Measurements from ENCODE around the gene SNRK.
A peak's percentile ranks its signal among the peaks of the same experiment; 100 is the strongest.

The SNRK gene

DNA sequence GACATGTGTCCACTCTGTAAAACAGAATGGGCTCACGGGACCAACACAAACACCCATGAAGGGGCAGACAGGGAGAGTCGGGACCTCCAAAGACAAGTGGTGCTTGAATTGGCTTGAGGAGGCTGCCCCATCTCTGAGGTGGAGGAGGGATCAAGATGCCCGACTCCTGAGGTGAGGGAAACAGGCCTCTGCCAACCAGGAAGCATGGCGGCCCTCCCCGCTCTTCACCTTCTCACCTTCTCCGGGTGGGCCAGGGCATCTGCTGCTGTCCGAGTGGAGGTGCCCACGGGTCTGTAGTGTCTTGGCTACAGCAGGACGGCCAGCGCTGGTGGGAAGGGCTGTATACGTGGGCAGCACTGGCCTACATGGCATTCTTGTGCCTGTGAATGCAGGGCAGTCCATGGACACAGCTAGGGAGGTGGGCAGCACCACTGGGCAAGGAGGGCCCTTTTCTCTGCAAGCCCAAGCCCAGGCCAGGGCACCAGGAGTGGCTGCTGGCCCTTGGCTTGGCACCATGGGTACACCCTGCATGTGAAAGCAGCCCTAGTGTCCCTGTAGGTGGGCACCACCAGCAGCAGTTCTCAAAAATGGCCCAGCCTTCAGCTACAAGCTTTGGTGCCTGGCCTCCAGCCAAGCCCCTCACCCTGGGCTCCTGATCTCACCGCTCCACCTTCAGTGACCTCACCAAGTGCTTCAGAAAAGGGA, 79.4 kb downstream of the SNRK start:
- Histone ChIP-seq H3K4me1 (ENCODE audit: control insufficient read depth in 1 of 2, insufficient read depth in 1 of 2, low read depth in 1 of 2, low read length in 1 of 2) (peaks cover 17 to 18% of the 10 kb centered on the region in 2 experiments), H3K27ac (peak overlapping the region; percentile 8), H3K27me3 (no peaks in the 10 kb centered on the region), H3K36me3 (peaks cover 31% of the 10 kb centered on the region), H3K9me3 (no peaks in the 10 kb centered on the region), H3K4me3 (ENCODE audit: low read depth in 1 of 2, low read length in 1 of 2) (no peak overlapping the region)
- TF ChIP-seq, protein P1, sequence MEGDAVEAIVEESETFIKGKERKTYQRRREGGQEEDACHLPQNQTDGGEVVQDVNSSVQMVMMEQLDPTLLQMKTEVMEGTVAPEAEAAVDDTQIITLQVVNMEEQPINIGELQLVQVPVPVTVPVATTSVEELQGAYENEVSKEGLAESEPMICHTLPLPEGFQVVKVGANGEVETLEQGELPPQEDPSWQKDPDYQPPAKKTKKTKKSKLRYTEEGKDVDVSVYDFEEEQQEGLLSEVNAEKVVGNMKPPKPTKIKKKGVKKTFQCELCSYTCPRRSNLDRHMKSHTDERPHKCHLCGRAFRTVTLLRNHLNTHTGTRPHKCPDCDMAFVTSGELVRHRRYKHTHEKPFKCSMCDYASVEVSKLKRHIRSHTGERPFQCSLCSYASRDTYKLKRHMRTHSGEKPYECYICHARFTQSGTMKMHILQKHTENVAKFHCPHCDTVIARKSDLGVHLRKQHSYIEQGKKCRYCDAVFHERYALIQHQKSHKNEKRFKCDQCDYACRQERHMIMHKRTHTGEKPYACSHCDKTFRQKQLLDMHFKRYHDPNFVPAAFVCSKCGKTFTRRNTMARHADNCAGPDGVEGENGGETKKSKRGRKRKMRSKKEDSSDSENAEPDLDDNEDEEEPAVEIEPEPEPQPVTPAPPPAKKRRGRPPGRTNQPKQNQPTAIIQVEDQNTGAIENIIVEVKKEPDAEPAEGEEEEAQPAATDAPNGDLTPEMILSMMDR (IDR thresholded peaks at IDR 0.05), result no peak

DNA sequence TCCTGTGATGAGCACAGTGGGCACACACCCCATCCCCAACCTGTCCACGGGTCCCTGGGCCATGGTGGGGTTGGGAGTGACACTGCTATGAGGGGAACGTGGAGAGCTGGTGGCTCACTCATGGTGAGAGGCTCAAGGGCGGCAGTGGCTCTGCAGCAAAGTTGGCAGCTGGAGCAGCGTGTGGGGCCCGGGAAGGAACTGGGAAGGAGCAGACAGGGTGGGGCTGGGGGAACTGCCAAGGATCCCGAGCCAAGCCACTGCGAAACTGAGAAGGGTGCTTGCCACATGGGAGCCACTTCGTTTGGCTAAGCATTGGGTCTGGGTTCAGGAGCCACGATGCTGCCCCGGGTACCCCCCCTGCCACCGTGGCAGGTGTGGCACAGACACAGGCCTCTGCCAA, 80.1 kb downstream of the SNRK start:
- H3K9me3 ChIP-seq, result no peaks in the 10 kb centered on the region
- H3K4me1 ChIP-seq (ENCODE audit: control insufficient read depth in 1 of 2, insufficient read depth in 1 of 2, low read depth in 1 of 2, low read length in 1 of 2), result peaks cover 19 to 22% of the 10 kb centered on the region in 2 experiments
- TF ChIP-seq, protein P1 (IDR thresholded peaks at IDR 0.05), result no peak
- no peak overlapping the region for H3K4me3 ChIP-seq (ENCODE audit: low read depth in 1 of 2, low read length in 1 of 2)
- peak overlapping the region; percentile 8 for H3K27ac ChIP-seq
- peaks cover 31% of the 10 kb centered on the region for H3K36me3 ChIP-seq
- no peaks in the 10 kb centered on the region for H3K27me3 ChIP-seq

DNA sequence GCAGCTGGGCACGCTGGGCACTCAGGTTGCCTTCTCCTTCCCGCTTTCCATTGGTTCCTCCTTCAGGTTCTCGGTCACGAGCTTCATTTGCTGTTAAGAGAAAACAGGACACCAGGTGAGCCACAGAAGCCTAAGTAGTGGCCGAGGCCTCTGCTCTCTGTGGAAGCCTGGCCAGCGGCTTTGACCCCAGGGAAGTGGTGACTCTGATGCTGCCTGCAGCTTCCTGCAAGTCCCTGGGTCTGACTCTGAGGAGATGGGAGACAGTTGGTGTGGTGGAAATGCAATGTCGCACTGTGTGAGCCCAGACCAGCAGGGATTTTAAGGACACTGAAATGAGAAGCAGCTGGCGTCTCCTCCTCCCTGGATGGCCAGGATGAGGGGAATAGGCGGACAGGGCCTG, 80.5 kb downstream of the SNRK start:
- H3K4me1 ChIP-seq (ENCODE audit: control insufficient read depth in 1 of 2, insufficient read depth in 1 of 2, low read depth in 1 of 2, low read length in 1 of 2), result peaks cover 19 to 22% of the 10 kb centered on the region in 2 experiments
- no peaks in the 10 kb centered on the region for H3K27me3 ChIP-seq

DNA sequence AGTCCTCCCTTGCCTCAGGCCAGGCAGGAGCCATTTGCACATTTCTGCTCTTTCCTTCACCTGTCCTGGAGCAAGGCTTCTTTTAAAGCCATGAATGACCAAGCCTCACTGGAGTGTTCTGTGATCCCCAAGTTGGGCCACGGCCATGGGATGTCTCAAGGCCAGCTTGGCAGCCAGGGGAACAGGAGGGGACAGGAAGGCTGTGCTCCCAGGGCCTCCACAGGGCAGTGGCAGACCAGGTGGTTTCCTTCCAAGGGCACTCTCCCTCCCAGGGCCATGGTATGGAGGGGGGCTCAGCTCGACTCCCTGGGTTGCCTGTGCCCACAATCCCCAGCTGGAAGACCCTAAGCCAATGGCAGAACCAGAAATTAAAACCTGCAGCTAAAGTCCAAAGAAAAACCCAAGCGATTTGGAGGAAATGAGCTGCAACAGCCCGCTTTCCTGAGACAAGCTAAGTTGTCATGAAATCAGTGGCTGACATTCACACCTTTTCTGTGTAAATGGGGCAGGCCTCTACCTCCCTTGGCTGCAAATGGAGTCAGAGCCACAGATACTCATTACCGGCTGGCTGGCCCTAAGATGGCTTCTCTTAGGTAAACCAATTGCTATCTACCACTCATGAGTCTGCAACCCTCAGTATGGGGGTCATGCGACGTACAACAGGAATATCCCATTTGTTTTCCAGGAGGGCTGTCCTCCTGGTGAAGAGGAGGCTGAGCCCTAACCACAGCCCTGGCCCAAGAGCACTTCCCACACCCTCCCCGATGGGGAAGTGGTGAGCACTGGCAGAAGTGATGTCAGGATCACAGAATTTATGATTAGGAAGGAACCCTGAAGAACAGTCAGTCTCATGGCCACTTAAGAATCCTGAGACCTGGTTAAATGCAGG, 83.3 kb downstream of the SNRK start:
- peaks cover 19 to 22% of the 10 kb centered on the region in 2 experiments for H3K4me1 ChIP-seq (ENCODE audit: control insufficient read depth in 1 of 2, insufficient read depth in 1 of 2, low read depth in 1 of 2, low read length in 1 of 2)
- no peaks in the 10 kb centered on the region for H3K9me3 ChIP-seq
- H3K4me3 ChIP-seq (ENCODE audit: low read depth in 1 of 2, low read length in 1 of 2), result peak overlapping the region in 1 of 2 experiments; percentile 29
- TF ChIP-seq, protein P1 (IDR thresholded peaks at IDR 0.05), result peak; percentile 44
- H3K36me3 ChIP-seq, result peaks cover 26% of the 10 kb centered on the region
- H3K27ac ChIP-seq, result peak overlapping the region; percentile 93
- H3K27me3 ChIP-seq, result no peaks in the 10 kb centered on the region

More for the DNA sequence above, 80.5 kb downstream of the SNRK start:
- TF ChIP-seq, protein P1 (IDR thresholded peaks at IDR 0.05), result no peak
- Histone ChIP-seq H3K27ac (peak overlapping the region; percentile 3), H3K36me3 (peaks cover 31% of the 10 kb centered on the region), H3K9me3 (no peaks in the 10 kb centered on the region), H3K4me3 (ENCODE audit: low read depth in 1 of 2, low read length in 1 of 2) (no peak overlapping the region)

DNA sequence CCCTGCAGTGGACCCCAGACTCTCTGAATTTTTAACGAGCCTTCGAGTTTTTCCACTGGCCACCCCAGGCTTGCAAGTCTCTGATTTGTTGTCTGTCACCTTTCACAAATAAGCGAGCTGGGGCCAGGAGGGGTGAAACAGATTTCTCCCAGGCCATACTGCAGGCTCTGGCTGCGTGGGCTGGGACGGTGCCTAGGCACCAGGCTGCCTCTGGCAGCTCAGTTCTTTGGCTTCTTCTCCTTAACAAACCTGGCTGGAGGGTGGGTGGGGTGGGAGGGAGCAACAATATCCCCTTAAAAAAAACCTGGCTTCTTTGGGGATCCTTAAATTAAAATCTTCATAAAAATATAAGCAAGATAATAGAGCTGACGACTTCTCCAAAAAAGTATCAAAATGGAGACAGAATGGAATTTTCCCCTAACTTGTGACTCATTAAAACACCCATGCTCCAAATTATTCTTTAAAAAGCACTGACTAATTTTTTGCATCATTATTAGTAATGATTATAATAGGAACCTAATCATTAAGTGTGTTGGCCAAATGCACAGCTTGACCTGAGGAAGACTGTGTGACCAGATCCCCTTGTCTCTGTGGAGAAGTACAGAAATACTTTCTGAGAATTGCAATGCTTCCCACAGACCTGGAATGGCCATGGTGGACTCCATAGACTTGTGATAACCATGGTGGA, 84.1 kb downstream of the SNRK start:
- TF ChIP-seq, protein P1 (IDR thresholded peaks at IDR 0.05), result no peak
- H3K27me3 ChIP-seq, result no peaks in the 10 kb centered on the region
- H3K36me3 ChIP-seq, result peaks cover 18% of the 10 kb centered on the region
- H3K27ac ChIP-seq, result peak overlapping the region; percentile 93
- H3K4me1 ChIP-seq (ENCODE audit: control insufficient read depth in 1 of 2, insufficient read depth in 1 of 2, low read depth in 1 of 2, low read length in 1 of 2), result peaks cover 19 to 22% of the 10 kb centered on the region in 2 experiments
- H3K9me3 ChIP-seq, result no peaks in the 10 kb centered on the region
- peak overlapping the region in 1 of 2 experiments; percentile 29 for H3K4me3 ChIP-seq (ENCODE audit: low read depth in 1 of 2, low read length in 1 of 2)

All from neutrophil (primary cell).